Measurements from ENCODE around the gene CRCP.

DNA sequence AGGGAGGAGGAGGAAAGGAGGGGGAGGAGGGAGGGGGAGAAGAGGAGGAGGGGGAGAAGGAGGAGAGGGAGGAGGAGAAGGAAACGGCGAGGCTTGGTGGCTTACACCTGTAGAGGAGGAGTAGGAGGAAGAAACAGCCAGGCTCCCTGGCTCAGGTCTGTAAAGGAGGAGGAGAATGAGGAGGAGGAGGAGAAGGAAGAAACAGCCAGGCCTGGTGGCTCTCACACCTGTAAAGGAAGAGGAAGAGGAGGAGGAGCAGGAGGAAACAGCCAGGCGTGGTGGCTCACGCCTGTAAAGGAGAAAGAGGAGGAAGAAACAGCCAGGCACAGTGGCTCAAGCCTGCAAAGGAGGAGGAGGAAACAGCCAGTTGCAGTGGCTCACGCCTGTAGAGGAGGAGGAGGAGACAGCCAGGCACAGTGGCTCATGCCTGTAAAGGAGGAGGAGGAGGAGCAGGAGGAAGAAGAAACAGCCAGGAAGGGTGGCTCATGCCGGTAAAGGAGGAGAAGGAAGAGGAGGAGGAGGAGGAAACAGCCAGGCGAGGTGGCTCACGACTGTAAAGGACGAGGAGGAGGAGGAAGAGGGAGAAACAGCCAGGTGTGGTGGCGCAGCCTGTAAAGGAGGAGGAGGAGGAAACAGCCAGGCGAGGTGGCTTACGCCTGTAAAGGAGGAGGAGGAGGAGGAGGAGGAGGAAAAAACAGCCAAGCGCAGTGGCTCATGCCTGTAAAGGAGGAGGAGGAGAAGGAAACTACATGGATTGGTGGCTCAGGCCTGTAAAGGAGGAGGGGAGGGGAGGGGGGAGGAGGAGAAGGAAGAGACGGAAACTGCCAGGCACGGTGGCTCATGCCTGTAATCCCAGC lies 14.9 kb upstream of the CRCP start:
- TF ChIP-seq, protein P1, sequence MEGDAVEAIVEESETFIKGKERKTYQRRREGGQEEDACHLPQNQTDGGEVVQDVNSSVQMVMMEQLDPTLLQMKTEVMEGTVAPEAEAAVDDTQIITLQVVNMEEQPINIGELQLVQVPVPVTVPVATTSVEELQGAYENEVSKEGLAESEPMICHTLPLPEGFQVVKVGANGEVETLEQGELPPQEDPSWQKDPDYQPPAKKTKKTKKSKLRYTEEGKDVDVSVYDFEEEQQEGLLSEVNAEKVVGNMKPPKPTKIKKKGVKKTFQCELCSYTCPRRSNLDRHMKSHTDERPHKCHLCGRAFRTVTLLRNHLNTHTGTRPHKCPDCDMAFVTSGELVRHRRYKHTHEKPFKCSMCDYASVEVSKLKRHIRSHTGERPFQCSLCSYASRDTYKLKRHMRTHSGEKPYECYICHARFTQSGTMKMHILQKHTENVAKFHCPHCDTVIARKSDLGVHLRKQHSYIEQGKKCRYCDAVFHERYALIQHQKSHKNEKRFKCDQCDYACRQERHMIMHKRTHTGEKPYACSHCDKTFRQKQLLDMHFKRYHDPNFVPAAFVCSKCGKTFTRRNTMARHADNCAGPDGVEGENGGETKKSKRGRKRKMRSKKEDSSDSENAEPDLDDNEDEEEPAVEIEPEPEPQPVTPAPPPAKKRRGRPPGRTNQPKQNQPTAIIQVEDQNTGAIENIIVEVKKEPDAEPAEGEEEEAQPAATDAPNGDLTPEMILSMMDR (IDR thresholded peaks at IDR 0.05): no peak
- no peak for TF ChIP-seq ZFX (IDR thresholded peaks at IDR 0.05; ENCODE audit: borderline replicate concordance)
